ENCODE data around the gene ENHO.
A peak's percentile ranks its signal among the peaks of the same experiment; 100 is the strongest.

Gene ENHO

DNA sequence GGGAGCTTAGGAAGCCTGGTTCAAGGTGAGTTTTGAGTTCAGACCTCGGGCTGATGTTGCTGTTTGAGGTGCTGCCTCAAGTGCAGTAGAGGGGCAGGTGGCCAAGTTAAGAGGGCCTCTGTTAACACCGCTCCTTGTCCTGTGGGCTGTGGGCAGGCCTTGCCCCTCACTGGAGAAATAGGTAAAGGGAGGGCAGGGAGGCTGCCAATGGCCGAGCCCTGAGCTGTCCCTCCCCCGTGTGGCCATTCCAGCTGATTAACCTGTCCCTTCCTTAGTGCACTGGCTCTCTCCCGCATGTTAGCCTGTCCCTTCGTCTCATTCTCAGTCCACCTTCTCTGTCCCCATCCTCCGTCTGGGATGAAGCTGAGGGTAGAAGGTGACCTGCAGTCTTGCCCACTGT is 45.3 kb upstream of the ENHO start:
- no peak for DNase-seq (ENCODE audit: low read depth)
- TF ChIP-seq, protein P1, sequence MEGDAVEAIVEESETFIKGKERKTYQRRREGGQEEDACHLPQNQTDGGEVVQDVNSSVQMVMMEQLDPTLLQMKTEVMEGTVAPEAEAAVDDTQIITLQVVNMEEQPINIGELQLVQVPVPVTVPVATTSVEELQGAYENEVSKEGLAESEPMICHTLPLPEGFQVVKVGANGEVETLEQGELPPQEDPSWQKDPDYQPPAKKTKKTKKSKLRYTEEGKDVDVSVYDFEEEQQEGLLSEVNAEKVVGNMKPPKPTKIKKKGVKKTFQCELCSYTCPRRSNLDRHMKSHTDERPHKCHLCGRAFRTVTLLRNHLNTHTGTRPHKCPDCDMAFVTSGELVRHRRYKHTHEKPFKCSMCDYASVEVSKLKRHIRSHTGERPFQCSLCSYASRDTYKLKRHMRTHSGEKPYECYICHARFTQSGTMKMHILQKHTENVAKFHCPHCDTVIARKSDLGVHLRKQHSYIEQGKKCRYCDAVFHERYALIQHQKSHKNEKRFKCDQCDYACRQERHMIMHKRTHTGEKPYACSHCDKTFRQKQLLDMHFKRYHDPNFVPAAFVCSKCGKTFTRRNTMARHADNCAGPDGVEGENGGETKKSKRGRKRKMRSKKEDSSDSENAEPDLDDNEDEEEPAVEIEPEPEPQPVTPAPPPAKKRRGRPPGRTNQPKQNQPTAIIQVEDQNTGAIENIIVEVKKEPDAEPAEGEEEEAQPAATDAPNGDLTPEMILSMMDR (IDR thresholded peaks at IDR 0.05; ENCODE audit: low read length, missing control alignments) = no peak
- H3K4me3 ChIP-seq (replicated peaks; ENCODE audit: low read depth, low read length) = no peak overlapping the region

DNA sequence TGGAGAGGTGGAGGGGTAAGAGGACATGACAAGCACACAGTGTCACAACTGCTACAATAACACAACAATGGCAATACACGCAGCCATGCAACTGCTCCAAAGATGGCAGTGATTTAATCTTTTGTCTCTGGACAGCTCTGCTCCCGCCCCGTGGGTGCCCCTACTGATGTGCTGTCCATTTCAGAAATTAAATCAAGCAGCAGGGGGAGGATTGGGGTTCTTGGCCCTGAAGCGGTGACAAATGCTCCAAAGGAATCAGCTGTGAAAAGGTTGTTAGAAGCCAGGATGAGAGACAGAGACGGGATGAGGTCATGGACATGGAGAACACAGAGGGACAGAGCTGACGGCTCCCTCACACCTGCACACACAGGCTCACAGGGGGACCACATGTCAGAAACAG is 44.2 kb upstream of the ENHO start:
- H3K4me3 ChIP-seq (replicated peaks; ENCODE audit: low read depth, low read length) = no peak overlapping the region
- no peak for DNase-seq (ENCODE audit: low read depth)
- TF ChIP-seq, protein P1 (IDR thresholded peaks at IDR 0.05; ENCODE audit: low read length, missing control alignments) = no peak

- DNase-seq (ENCODE audit: low read depth) = no peak
- TF ChIP-seq, protein P1 (IDR thresholded peaks at IDR 0.05; ENCODE audit: low read length, missing control alignments) = no peak
Measured at GRCh38 chr9:34566322-34566721, 43.5 kb upstream of the ENHO start.

GRCh38 chr9:34565856-34566255 is 43.1 kb upstream of the ENHO start:
- no peak overlapping the region for H3K4me3 ChIP-seq (replicated peaks; ENCODE audit: low read depth, low read length)
- TF ChIP-seq, protein P1 (IDR thresholded peaks at IDR 0.05; ENCODE audit: low read length, missing control alignments) = no peak
- no peak for DNase-seq (ENCODE audit: low read depth)

More at GRCh38 chr9:34566322-34566721, 43.5 kb upstream of the ENHO start:
- no peak overlapping the region for H3K4me3 ChIP-seq (replicated peaks; ENCODE audit: low read depth, low read length)

DNA sequence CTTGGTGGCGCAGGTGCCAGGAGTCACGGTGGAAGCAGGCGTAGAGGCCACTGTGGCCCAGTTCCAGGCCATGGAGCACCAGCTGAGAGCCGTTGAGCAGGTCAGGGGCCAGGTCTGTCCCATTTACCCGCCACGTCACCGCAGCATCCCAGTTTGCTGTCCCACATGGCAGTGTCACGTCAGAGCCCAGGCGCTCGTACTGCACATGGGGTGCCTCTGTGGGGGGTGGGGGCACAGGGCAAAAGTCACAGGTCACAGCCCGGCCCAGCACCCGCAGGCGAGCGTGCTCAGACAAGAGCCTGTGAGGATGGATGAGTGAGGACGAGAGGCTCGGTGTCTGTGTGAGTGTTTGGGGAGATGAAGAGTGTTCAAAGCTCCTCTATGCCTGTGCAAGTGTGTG is 41.8 kb upstream of the ENHO start:
- TF ChIP-seq, protein P1 (IDR thresholded peaks at IDR 0.05; ENCODE audit: low read length, missing control alignments) = no peak
- no peak overlapping the region for H3K4me3 ChIP-seq (replicated peaks; ENCODE audit: low read depth, low read length)
- no peak for DNase-seq (ENCODE audit: low read depth)

GRCh38 chr9:34563262-34563661 is 40.5 kb upstream of the ENHO start:
- DNase-seq (ENCODE audit: low read depth) = no peak
- H3K4me3 ChIP-seq (replicated peaks; ENCODE audit: low read depth, low read length) = no peak overlapping the region
- TF ChIP-seq, protein P1 (IDR thresholded peaks at IDR 0.05; ENCODE audit: low read length, missing control alignments) = no peak

- TF ChIP-seq, protein P1 (IDR thresholded peaks at IDR 0.05; ENCODE audit: low read length, missing control alignments) = peak; percentile 55
- no peak overlapping the region for H3K4me3 ChIP-seq (replicated peaks; ENCODE audit: low read depth, low read length)
- no peak for DNase-seq (ENCODE audit: low read depth)
Measured at GRCh38 chr9:34562135-34562745, 39.5 kb upstream of the ENHO start.

Measured in fibroblast of pulmonary artery (primary cell).